ENCODE data around the gene PWWP2B.

The PWWP2B gene

GRCh38 chr10:132397036-132397541 is at the start of gene PWWP2B:
Gene PWWP2B (plus strand): TSS chr10:132397200. CDS start chr10:132397227, 27 bp downstream.
- DNase-seq (ENCODE audit: low read depth in 2 of 3, low spot score in 1 of 3) = peak in 1 of 3 donors; percentile 37

- no peak for DNase-seq (ENCODE audit: low read depth in 2 of 3, low spot score in 1 of 3)
Measured at GRCh38 chr10:132347211-132347930, 49.6 kb upstream of the PWWP2B start.

- no peak for DNase-seq (ENCODE audit: low read depth in 2 of 3, low spot score in 1 of 3)
Measured at GRCh38 chr10:132347931-132348267, 49.1 kb upstream of the PWWP2B start.

GRCh38 chr10:132349766-132350165 is 47.2 kb upstream of the PWWP2B start:
- no peak for DNase-seq (ENCODE audit: low read depth in 2 of 3, low spot score in 1 of 3)

GRCh38 chr10:132350391-132350790 is 46.6 kb upstream of the PWWP2B start:
- DNase-seq (ENCODE audit: low read depth in 2 of 3, low spot score in 1 of 3) = no peak

GRCh38 chr10:132350946-132351345 is 46.1 kb upstream of the PWWP2B start:
- DNase-seq (ENCODE audit: low read depth in 2 of 3, low spot score in 1 of 3) = no peak

- DNase-seq (ENCODE audit: low read depth in 2 of 3, low spot score in 1 of 3) = no peak
Measured at GRCh38 chr10:132351611-132352010, 45.4 kb upstream of the PWWP2B start.

GRCh38 chr10:132352462-132353308 is 44.3 kb upstream of the PWWP2B start:
- DNase-seq (ENCODE audit: low read depth in 2 of 3, low spot score in 1 of 3) = peak; percentile 56 to 77 (median 68)

- no peak for DNase-seq (ENCODE audit: low read depth in 2 of 3, low spot score in 1 of 3)
Measured at GRCh38 chr10:132353456-132354355, 43.3 kb upstream of the PWWP2B start.

- no peak for DNase-seq (ENCODE audit: low read depth in 2 of 3, low spot score in 1 of 3)
Measured at GRCh38 chr10:132354356-132355094, 42.5 kb upstream of the PWWP2B start.

- DNase-seq (ENCODE audit: low read depth in 2 of 3, low spot score in 1 of 3) = no peak
Measured at GRCh38 chr10:132355297-132355696, 41.7 kb upstream of the PWWP2B start.

- DNase-seq (ENCODE audit: low read depth in 2 of 3, low spot score in 1 of 3) = no peak
Measured at GRCh38 chr10:132355754-132356153, 41.2 kb upstream of the PWWP2B start.

- no peak for DNase-seq (ENCODE audit: low read depth in 2 of 3, low spot score in 1 of 3)
Measured at GRCh38 chr10:132356621-132357195, 40.3 kb upstream of the PWWP2B start.

- no peak for DNase-seq (ENCODE audit: low read depth in 2 of 3, low spot score in 1 of 3)
Measured at GRCh38 chr10:132357286-132358058, 39.5 kb upstream of the PWWP2B start.

GRCh38 chr10:132359305-132360040 is 37.5 kb upstream of the PWWP2B start:
- DNase-seq (ENCODE audit: low read depth in 2 of 3, low spot score in 1 of 3) = no peak

- DNase-seq (ENCODE audit: low read depth in 2 of 3, low spot score in 1 of 3) = peak in 2 of 3 donors; percentile 22 to 35
Measured at GRCh38 chr10:132360766-132361447, 36.1 kb upstream of the PWWP2B start.

GRCh38 chr10:132361581-132362101 is 35.4 kb upstream of the PWWP2B start:
- no peak for DNase-seq (ENCODE audit: low read depth in 2 of 3, low spot score in 1 of 3)

GRCh38 chr10:132362151-132362611 is 34.8 kb upstream of the PWWP2B start:
- no peak for DNase-seq (ENCODE audit: low read depth in 2 of 3, low spot score in 1 of 3)

Data from stimulated activated CD4-positive, alpha-beta T cell treated with anti-CD3 and anti-CD28 coated beads, Interleukin-12 subunit alpha, Interleukin-12 subunit beta, amount 100 ng/mL, for 48 hours (primary cell).